KOPT-K1 (cell line): Measurements from ENCODE around the gene PRDM8.
"Not testable (repeated sequence)": the region's sequence is repeated elsewhere in the genome, so short reads cannot be mapped to it uniquely, and the experiment has no call there.

Experiments used
- H3K27ac ChIP-seq: fragments of 200-600 bp; sonication (generic); 2 replicates; pipeline ENCODE4 v1.5.1; 2016; ENCODE audit warnings: antibody characterized with exemption, mild to moderate bottlenecking, low read depth, low read length; ENCODE audit not compliant: poor library complexity, severe bottlenecking
- H3K36me3 ChIP-seq: fragments of 200-600 bp; sonication (generic); 2 replicates; pipeline ENCODE4 v1.5.1; 2017; ENCODE audit warnings: antibody characterized with exemption, mild to moderate bottlenecking, low read length, moderate library complexity; ENCODE audit not compliant: insufficient read depth
- H3K9me3 ChIP-seq: fragments of 200-600 bp; sonication (generic); 2 replicates; pipeline ENCODE4 v1.5.1; 2017; ENCODE audit warnings: antibody characterized with exemption, low read length, mild to moderate bottlenecking; ENCODE audit not compliant: insufficient read depth, poor library complexity, severe bottlenecking

The PRDM8 gene

GRCh38 chr4:80225595-80225994 lies 28.3 kb downstream of the PRDM8 start:
- no peaks in the 10 kb centered on the region for H3K9me3 ChIP-seq
- H3K36me3 ChIP-seq, result no peaks in the 10 kb centered on the region
- no peak overlapping the region for H3K27ac ChIP-seq

GRCh38 chr4:80226094-80226493 lies 28.8 kb downstream of the PRDM8 start:
- Histone ChIP-seq H3K36me3 (no peaks in the 10 kb centered on the region), H3K9me3 (no peaks in the 10 kb centered on the region), H3K27ac (no peak overlapping the region)

GRCh38 chr4:80228460-80228859 lies 31.2 kb downstream of the PRDM8 start:
- H3K36me3 ChIP-seq, result no peaks in the 10 kb centered on the region
- H3K9me3 ChIP-seq, result no peaks in the 10 kb centered on the region
- no peak overlapping the region for H3K27ac ChIP-seq

GRCh38 chr4:80229128-80229527 lies 31.8 kb downstream of the PRDM8 start:
- Histone ChIP-seq H3K36me3 (no peaks in the 10 kb centered on the region), H3K9me3 (no peaks in the 10 kb centered on the region), H3K27ac (no peak overlapping the region)

- Histone ChIP-seq H3K9me3 (no peaks in the 10 kb centered on the region), H3K36me3 (no peaks in the 10 kb centered on the region), H3K27ac (no peak overlapping the region)
Observed at GRCh38 chr4:80229590-80229989, 32.3 kb downstream of the PRDM8 start.

GRCh38 chr4:80231180-80231579 lies 33.9 kb downstream of the PRDM8 start:
- H3K36me3 ChIP-seq, result no peaks in the 10 kb centered on the region
- H3K27ac ChIP-seq, result no peak overlapping the region
- H3K9me3 ChIP-seq, result no peaks in the 10 kb centered on the region

- Histone ChIP-seq H3K27ac (no peak overlapping the region), H3K36me3 (no peaks in the 10 kb centered on the region), H3K9me3 (no peaks in the 10 kb centered on the region)
Observed at GRCh38 chr4:80232707-80233370, 35.5 kb downstream of the PRDM8 start.

- Histone ChIP-seq H3K9me3 (no peaks in the 10 kb centered on the region), H3K27ac (no peak overlapping the region), H3K36me3 (no peaks in the 10 kb centered on the region)
Observed at GRCh38 chr4:80233390-80233789, 36.1 kb downstream of the PRDM8 start.

- no peaks in the 10 kb centered on the region for H3K9me3 ChIP-seq
- no peaks in the 10 kb centered on the region for H3K36me3 ChIP-seq
- H3K27ac ChIP-seq, result no peak overlapping the region
Observed at GRCh38 chr4:80235451-80235850, 38.1 kb downstream of the PRDM8 start.

GRCh38 chr4:80237992-80238391 lies 40.7 kb downstream of the PRDM8 start:
- Histone ChIP-seq H3K9me3 (no peaks in the 10 kb centered on the region), H3K36me3 (no peaks in the 10 kb centered on the region), H3K27ac (no peak overlapping the region)

GRCh38 chr4:80239480-80240150 lies 42.3 kb downstream of the PRDM8 start:
- Histone ChIP-seq H3K36me3 (no peaks in the 10 kb centered on the region), H3K27ac (no peak overlapping the region), H3K9me3 (no peaks in the 10 kb centered on the region)

GRCh38 chr4:80240976-80241375 lies 43.7 kb downstream of the PRDM8 start:
- Histone ChIP-seq H3K36me3 (no peaks in the 10 kb centered on the region), H3K9me3 (no peaks in the 10 kb centered on the region), H3K27ac (no peak overlapping the region)

- Histone ChIP-seq H3K27ac (no peak overlapping the region), H3K36me3 (no peaks in the 10 kb centered on the region), H3K9me3 (no peaks in the 10 kb centered on the region)
Observed at GRCh38 chr4:80243274-80244018, 46.1 kb downstream of the PRDM8 start.

- not testable (repeated sequence) for H3K27ac ChIP-seq, H3K36me3 ChIP-seq, H3K9me3 ChIP-seq
Observed at GRCh38 chr4:80247484-80247883, 50.2 kb downstream of the PRDM8 start.

- H3K27ac ChIP-seq, result no peak overlapping the region
- H3K36me3 ChIP-seq, result no peaks in the 10 kb centered on the region
Observed at GRCh38 chr4:80249144-80249543, 51.8 kb downstream of the PRDM8 start.

More at GRCh38 chr4:80249144-80249543, 51.8 kb downstream of the PRDM8 start:
- no peaks in the 10 kb centered on the region for H3K9me3 ChIP-seq
